ENCODE results near the gene COL4A2. TPM values are rescaled to one million over a fixed set of nuclear protein-coding genes. Genes with fewer than 3 reads are reported as not detected.
"Not testable (repeated sequence)": the region's sequence is repeated elsewhere in the genome, so short reads cannot be mapped to it uniquely, and the experiment has no call there.

COL4A2 gene
- polyA plus RNA-seq, 1 donor = 406 TPM

DNA sequence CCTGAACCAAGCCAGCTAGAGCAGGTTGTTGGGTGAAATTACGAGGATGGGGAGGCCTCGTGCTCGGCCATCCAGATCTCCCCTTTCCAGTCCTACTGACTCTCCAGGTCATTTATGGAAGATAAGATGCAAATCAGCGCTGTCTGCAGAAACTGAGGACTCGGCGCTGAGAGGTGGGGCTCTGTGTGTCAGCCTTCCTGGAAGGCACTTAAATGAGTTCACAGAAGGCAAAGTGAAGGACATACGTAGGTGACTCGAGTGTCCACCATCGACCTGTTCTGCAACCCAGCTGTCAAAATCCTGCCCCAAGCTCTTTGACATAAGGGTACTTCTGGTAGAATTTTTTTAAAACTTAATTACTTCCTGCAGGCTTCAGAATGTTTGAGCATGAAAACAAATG, 168.0 kb downstream of the COL4A2 start:
- no peak for DNase-seq

- DNase-seq = no peak
Observed at GRCh38 chr13:110475550-110476219, 168.6 kb downstream of the COL4A2 start.

GRCh38 chr13:110476220-110476617, 169.1 kb downstream of the COL4A2 start:
- DNase-seq = no peak

DNA sequence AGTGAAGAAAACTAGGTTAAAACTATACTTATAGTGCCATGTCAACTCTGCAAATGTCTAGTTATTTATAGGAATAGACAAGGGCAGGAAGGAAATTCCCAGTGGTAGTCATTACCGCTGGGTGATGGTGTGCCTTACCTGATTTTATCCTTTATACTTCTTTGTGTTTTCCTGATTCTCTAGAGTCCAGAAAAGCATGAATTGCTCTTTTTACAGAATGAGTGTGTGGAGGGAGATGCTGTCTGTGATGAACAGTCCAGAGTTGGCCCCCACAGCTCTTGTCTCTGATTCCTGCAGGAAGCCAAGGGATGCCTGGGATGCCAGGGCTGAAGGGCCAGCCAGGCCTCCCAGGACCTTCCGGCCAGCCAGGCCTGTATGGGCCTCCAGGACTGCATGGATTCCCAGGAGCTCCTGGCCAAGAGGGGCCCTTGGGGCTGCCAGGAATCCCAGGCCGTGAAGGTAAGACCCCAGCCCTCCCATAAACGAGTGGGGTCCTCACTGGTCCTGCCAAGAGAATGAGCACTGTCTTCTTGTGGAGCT, 170.7 kb downstream of the COL4A2 start:
- no peak for DNase-seq

DNA sequence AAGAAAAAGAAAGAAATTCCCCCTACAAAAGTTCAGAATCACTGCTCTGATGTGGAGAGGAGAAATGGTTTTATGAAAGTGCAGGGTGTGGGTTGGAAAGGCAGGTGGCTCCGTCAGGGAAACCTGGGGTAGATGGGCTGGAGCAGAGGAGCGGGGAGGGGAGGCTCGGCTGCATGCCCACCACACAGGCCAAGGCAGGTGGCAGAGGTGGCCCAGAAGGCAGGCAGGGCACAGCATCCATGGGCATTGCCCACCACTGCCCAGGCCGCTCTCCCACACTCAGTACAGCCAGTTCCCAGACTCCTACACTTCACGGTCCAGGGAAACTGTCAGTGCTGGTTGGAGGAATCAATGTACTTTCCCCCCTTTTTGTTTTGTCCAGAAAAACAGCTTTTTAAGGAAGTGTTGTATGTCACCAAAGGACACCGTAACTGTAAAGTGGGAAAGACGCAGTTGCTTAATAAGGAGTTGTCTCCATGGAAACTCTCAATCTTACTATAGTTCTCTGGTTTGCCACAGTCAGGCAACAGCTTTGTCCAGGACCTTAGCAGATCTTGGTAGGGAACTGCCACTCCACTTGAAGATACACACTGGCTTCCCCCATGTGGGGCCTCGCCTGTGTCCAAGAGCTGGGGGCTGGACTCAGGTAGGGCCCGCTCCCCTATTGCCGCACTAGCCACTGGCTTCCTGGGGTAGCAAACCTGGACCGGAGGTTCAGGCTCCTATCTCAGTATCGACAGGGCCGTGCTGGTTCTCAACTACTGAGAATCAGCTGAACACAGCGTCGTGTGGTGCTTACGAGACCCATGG, 171.5 kb downstream of the COL4A2 start:
- no peak for DNase-seq

GRCh38 chr13:110479215-110479545, 172.1 kb downstream of the COL4A2 start:
- no peak for DNase-seq

DNA sequence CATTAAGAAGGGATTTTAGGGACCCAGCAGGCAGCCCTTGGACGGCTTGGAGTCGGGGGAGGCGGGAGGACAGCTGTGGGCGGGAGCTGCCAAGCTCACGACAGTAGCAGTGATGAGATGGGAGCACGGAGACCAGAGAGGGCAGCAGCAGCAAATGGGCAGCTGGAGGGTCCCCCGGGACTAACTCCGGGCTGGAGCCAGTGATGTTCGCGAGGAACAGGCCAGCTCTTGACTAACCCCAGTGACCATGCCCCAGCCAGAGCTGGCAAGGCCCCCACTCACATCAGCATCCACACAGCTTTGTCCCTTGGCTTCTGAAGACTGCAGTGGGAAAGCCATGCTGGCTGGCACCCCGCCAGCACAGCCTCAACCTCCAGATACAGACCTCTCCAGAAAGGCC, 172.6 kb downstream of the COL4A2 start:
- DNase-seq = no peak

GRCh38 chr13:110480161-110480560, 173.1 kb downstream of the COL4A2 start:
- DNase-seq = no peak

GRCh38 chr13:110483386-110483968, 176.4 kb downstream of the COL4A2 start:
- no peak for DNase-seq

GRCh38 chr13:110484290-110485048, 177.4 kb downstream of the COL4A2 start:
- no peak for DNase-seq

- no peak for DNase-seq
Observed at GRCh38 chr13:110485604-110486003, 178.5 kb downstream of the COL4A2 start.

- DNase-seq = no peak
Observed at GRCh38 chr13:110486061-110486715, 179.1 kb downstream of the COL4A2 start.

DNA sequence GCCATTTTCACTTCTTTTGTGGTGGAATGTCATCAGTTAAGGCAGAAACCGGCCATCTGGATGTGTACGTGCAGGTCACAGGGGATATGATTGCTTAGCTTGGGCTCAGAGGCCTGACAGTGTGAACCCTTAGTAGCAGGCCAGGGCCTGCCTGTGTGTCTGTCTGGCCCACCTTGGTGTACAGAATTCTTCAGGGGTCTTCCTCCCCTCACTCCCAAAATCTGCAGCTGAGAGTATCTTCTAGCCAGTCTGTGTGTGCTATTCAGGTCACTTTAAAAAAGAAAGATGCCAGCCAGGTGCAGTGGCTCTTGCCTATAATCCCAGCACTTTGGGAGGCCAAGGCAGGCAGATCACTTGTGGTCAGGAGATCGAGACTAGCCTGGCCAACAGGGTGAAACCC, 179.8 kb downstream of the COL4A2 start:
- DNase-seq = not testable (repeated sequence)

GRCh38 chr13:110490009-110490770, 183.1 kb downstream of the COL4A2 start:
- no peak for DNase-seq

DNA sequence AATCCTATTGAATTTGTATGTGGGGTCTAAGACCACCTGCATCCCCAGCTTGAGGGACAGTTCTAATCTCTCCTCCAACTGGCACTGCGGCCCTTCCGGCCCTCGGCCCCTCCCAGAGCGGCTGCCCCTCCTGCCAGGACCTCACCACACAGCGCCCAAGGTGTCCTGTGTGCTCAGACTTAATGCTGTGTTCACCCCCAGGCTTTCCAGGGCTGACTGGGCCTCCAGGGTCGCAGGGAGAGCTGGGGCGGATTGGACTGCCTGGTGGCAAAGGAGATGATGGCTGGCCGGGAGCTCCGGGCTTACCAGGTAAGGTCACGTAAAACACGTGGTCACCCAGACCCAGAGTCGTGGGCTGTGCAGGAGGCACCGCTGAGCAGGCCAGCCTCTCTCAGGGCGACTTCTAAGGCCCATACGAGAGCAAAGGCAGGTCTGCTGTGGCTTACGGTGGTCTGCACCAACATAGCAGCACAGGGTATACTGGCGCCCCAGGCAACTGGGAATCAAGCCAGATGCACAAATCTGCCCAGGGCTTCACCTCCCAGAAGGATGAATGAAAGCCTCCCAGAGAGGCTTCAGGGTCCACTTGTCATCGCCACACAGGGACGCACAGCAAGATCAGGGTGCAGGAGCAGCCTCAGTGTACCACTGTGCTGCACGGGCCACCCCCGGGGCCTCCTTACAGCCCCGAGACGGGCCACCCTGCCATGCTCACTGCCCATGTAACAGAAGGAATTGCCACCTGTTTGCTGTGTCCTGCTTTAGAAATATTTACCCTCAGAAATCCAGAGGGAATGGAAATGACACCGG, 185.0 kb downstream of the COL4A2 start:
- DNase-seq = no peak

DNA sequence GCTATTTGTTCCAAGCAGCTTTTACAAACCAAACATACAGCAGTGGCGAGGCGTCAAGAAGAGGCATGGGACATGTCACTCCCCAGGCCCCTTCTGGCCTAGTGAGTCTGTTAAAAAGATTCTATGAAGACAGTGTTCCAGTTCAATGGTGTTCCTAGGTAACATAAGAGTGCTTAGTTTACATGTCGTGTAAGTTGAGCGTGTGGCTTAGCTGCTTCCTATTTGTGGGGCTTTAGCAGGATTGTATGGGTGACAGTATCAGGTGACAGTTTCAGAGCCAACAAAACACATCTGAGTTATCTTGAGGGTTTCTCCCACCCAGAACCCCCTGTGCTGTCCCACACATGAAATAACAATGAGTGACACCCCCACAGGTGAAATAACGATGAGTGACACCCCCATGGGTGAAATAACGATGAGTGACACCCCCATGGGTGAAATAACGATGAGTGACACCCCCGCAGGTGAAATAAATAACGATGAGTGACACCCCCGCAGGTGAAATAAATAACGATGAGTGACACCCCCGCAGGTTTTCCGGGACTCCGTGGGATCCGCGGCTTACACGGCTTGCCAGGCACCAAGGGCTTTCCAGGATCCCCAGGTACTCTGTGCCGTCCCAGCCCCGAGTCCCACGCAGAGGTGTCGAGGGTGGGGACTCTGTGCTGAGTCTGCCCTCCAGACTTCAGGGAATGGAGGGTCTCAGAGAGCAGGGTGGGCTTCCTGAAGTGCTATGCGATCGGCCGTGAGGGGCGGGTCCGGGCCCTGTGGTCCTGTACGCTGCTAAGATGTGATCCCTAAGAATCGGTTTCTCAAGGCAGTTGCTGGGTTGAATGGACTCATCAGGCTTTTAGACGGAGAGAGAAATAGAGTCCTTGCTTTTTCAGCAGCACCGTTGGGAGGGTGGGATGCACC, 185.9 kb downstream of the COL4A2 start:
- DNase-seq = peak; percentile 31

GRCh38 chr13:110493613-110494012, 186.5 kb downstream of the COL4A2 start:
- no peak for DNase-seq

- no peak for DNase-seq
Observed at GRCh38 chr13:110495376-110495775, 188.3 kb downstream of the COL4A2 start.

DNA sequence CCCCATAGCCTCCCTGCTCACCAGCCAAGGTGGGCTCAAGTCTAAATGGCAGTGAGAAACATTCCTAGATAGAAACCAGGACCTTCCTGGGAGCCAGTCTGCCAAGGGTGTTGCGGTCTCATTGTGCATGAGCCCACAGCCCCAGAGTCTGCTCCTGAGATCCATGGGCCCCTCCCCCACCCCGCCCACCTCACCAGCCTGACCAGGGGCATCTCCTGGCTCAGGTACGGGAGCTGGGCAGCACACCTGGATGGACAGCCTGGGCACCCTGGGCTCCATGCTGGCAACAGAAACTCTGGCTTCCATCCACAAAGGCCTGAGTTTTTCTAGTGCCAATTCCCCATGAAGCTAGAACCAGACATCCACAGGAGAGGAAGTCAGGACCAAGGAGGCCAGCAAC, 188.8 kb downstream of the COL4A2 start:
- no peak for DNase-seq
